Measurements from ENCODE around the gene TBX3.
"Not testable (repeated sequence)": the region's sequence is repeated elsewhere in the genome, so short reads cannot be mapped to it uniquely, and the experiment has no call there.

Gene TBX3

DNA sequence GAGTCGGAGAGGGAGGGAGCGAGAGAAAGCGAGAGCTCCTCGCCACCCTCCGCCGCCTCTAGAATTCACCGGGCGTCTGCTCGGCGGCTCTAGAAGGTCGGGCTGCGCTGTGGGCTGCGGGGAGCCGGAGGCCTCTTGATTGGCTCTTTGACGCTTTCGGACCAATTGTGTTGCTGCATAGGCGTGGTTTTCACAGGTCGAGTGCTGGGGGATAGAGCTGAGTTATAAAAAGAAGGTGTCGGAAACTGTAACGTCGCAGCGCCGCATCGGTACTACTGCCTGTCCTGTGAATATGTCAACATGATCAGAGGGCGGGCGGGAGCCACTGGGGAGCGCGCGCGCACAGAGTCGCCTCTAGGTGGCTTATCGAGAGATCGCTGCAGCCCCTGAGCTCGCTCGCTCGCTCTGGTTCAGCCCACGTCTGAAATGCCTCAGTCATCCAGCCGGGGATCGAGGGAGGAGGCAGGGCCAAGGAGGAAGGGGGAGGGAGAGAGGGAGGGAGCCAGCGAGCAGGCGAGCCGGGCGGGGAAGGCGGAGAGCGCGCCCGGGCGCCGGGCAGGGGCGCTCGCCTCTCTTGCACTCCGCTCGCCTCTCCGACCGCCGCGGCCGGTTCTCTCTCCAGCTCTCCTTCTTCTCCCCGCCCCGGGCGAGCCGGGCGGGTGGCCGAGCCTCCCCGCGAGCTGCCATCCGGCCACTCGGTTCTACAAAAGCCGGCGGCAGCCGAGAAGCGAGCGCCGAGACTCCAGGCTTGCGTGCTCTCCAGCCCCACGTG, at the start of gene TBX3:
Gene TBX3 (minus strand): TSS at position 78 of the 772 bp plus-strand sequence. CDS start 975 bp downstream, outside the sequence.
- in situ Hi-C loops (cut with MboI; ENCODE audit: low sequenced_read_pairs) = no loop called here

DNA sequence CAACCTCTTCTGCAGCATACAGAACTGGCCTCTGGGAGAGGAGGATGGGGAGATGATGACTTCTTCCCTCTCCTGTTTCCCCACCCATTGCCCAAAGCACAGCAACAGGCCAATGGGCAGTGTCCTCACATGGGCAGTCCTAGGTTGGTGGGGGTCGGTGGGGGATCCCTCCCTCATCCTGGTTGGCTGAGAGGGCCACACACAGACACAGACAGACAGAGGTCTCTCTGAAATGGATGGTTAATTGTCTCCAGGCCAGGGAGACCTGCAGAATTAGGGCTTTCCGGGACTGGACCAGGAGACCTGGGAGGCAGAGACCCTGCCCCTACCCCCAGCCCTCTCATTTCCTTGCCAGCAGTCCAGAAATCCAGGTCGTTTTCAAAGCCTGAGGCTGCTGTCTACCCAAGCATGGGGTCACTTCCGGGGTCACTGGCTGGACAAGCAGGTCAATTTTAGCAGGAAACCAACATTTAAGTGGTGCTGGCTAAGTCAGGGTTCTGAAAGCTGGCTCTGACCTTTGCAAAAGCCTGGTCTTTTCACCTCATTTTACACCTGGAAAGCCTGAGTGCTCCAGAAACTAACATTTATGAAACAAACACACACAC, 48.6 kb upstream of the TBX3 start:
- in situ Hi-C loops (cut with MboI; ENCODE audit: low sequenced_read_pairs) = no loop called here

DNA sequence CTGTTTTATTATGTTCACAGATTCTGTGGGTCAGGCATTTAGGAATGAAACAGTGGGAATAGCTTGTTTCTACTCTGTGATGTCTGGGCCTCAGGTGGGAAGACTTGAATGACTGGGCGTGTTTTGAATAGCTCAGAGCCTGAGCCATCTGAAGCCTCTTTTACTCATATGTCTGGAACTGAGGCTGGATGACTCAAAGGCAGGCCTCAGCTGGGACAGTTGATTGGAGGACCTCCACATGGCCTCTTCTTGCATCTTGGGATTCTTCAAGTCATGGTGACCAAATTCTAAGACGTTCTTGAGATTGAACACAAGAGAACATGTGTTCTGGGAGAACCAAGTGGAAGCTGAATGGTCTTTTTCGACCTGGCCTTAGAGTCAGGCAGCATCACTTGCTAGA, 45.8 kb upstream of the TBX3 start:
- in situ Hi-C loops (cut with MboI; ENCODE audit: low sequenced_read_pairs) = no loop called here

DNA sequence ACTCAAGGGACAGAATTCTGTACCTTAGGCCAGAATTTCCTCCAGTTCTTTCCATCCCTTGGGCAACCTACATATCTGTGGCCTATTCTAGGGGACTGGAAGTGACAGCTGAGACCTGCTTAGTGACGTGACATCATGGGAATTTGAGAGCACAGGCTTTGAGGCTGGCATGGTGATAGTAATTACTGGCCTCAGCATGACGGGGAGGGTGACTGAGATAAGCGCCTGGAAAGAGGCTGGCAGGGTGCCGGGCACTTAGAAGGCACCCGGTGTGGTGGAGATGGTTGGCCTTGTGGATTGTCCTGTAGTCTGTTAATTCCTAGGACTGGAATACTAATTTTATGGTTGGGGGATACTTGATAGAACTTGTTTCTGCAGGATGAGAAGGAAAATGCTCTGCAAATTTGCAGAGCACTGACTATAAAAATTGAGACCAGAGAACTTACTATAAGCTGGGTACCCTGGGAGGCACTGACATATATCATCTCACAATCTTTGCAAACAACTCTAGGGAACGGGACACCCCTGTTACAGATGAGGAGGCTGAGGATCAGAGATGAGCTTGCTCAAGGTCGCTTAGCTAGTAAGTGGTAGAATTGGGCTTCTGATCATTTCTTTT, 42.2 kb upstream of the TBX3 start:
- in situ Hi-C loops (cut with MboI; ENCODE audit: low sequenced_read_pairs) = no loop called here

GRCh38 chr12:114722176-114722575, 38.2 kb upstream of the TBX3 start:
- in situ Hi-C loops (cut with MboI; ENCODE audit: low sequenced_read_pairs) = not testable (repeated sequence)

GRCh38 chr12:114721266-114721665, 37.3 kb upstream of the TBX3 start:
- in situ Hi-C loops (cut with MboI; ENCODE audit: low sequenced_read_pairs) = no loop called here

DNA sequence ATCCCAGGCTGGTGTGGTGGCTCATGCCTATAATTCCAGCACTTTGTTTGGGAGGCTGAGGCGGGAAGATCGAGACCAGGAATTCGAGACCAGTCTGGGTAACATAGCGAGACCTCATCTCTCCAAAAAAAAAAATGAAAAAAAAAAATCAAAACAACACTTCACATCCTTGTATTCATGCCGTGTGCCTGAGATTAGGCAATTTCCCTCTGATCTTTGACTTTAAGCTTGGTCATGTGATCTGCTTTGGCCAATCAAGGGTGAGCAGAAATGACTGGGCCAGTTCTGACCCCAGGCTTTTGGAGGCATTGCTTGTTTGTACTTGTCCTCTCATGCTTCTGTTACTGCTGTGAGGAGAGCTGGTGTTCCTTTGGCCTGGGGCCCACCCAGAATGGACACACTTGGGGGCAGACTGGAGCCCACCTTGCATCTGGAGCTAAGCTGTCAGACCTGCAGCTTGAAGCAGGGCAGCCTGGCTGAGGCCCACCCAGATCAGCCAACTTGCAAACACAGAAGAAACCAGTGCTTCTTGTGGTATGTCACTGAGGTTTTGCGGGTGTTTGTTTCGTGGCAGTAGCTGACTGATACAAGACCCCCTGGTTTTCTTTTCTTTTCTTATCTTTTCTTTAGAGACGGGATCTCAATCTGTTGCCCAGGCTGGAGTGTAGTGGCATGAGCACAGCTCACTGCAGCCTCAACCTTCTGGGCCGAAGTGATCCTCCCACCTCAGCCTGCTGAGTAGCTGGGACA, 29.7 kb upstream of the TBX3 start:
- in situ Hi-C loops (cut with MboI; ENCODE audit: low sequenced_read_pairs) = no loop called here

GRCh38 chr12:114711689-114712152, 27.7 kb upstream of the TBX3 start:
- in situ Hi-C loops (cut with MboI; ENCODE audit: low sequenced_read_pairs) = no loop called here

GRCh38 chr12:114710151-114710550, 26.2 kb upstream of the TBX3 start:
- in situ Hi-C loops (cut with MboI; ENCODE audit: low sequenced_read_pairs) = no loop called here

DNA sequence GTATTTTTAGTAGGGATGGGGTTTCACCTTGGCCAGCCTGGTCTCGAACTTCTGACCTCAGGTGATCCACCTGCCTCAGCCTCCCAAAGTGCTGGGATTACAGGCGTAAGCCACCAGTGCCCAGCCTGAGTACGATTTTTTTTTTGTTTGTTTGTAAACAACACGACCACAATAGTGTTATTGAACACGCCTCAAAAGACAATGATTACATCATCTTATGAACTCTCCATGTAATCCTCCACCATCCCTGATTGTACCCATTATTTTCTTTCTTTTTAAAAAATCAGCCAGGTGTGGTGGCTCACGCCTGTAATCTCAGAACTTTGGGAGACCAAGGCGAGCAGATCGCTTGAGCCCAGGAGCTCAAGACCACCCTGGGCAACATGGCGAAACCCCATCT, 25.1 kb upstream of the TBX3 start:
- in situ Hi-C loops (cut with MboI; ENCODE audit: low sequenced_read_pairs) = no loop called here

GRCh38 chr12:114708598-114708997, 24.6 kb upstream of the TBX3 start:
- in situ Hi-C loops (cut with MboI; ENCODE audit: low sequenced_read_pairs) = not testable (repeated sequence)

DNA sequence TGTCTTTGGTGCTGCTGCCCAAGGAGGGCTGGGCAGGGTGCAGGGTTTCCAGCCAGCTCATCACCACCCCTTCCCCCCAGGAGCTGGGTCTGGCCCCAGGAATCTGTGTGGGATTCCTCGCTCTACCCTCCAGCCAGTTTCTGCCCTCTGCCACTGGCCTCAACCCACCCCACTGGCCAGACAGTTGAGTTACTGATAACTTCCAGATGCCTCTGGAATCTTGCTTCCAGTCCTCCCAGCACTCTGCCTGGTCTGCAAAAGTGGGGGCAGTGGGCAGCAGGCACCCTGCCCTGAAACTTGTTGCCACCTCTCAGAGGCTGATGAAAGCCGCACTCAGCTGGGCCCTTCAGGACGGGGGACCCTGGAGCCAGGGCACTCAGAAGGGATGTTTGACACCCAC, 20.1 kb upstream of the TBX3 start:
- in situ Hi-C loops (cut with MboI; ENCODE audit: low sequenced_read_pairs) = no loop called here

GRCh38 chr12:114703060-114703493, 19.1 kb upstream of the TBX3 start:
- in situ Hi-C loops (cut with MboI; ENCODE audit: low sequenced_read_pairs) = no loop called here

GRCh38 chr12:114702462-114702861, 18.5 kb upstream of the TBX3 start:
- in situ Hi-C loops (cut with MboI; ENCODE audit: low sequenced_read_pairs) = no loop called here

DNA sequence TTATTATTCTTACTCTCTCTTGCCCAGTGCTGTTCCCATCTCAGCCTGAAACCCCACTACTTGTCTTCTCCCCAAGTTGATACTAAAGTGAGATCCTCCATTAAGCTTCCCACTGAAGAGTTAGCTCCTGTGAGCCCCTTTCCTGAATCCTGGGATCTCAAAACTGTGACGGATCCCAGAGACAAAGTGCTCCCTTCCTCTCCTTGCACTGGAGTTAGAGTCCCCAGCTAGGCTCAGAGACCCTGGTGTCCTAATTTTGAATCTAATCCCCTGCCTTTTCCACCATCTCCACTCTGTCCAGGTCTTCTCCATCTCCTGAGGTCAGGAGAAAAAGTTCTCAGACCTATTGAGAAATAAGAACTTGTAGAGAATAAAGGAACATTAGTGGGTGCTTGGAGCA, 17.6 kb upstream of the TBX3 start:
- in situ Hi-C loops (cut with MboI; ENCODE audit: low sequenced_read_pairs) = no loop called here

DNA sequence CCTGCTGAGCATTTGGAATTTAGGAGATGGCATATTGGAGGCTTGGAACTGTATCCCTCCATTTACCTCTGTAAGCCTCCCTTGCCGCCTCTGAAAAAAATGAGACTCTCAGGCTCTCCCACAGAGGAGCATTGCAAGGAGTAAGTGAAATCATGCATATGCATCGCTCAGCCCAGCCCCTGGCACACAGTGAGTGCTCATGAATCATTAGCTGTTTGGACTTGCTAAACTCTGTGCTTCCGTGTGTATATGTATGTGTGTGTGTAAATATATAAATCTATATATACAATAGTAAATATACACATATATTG, 17.1 kb upstream of the TBX3 start:
- in situ Hi-C loops (cut with MboI; ENCODE audit: low sequenced_read_pairs) = no loop called here

GRCh38 chr12:114700392-114701103, 16.6 kb upstream of the TBX3 start:
- in situ Hi-C loops (cut with MboI; ENCODE audit: low sequenced_read_pairs) = no loop called here

- in situ Hi-C loops (cut with MboI; ENCODE audit: low sequenced_read_pairs) = no loop called here
Measured at GRCh38 chr12:114698566-114699163, 14.7 kb upstream of the TBX3 start.

DNA sequence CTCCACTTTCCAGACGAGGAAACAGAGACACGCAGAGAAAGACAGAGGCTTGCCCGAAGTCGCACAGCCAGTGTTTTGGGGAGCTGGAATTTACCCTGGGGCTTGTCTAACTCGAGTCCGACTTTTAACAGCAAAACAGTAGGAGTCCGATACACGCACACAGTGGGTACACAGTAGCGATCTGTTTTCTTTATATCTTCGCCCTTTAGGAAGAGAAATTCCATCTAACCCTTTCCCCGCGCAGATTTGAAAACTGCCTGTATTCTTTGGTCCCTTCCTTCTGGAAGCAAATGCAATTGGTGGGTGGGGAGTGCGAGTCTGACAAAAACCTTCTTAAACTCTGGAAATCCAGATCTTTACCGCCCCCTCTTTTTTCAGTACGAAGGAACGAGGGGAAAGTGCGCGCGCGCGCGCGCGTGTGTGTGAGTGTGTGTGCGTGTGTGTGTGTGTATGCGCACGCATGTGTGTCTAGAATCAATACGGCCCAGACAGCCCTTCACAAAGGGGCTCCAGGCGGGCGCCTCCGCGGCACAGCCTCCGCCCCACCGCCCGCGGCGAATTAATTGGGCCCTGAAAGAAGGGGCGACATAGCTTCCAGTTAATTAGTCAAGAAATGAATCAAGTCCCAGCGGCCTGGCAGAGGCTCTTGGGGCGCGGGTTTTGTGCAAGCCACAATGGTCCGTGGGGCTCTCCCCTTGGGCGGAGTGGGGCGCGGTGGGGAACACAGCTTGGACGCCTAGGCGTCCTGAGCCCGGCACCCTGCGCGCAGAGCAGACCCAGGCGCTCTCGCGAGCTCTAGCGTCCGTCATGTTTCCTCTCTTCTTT, 14.0 kb upstream of the TBX3 start:
- in situ Hi-C loops (cut with MboI; ENCODE audit: low sequenced_read_pairs) = no loop called here
